ENCODE measurements around the gene OTOG. TPM values are rescaled to one million over a fixed set of nuclear protein-coding genes. Genes with fewer than 3 reads are reported as not detected.
A peak's percentile ranks its signal among the peaks of the same experiment; 100 is the strongest.

The OTOG gene
- total and polyA plus RNA-seq, 11 donors = not detected

- 82 to 87% (median 85%) methylated on average over 17 to 22 of the region's 22 CpGs for WGBS, 4 donors
- intact Hi-C loops (cut with DNase I) = no loop called here
- Histone ChIP-seq H3K27ac (no peak overlapping the region), H3K36me3 (no peaks in the 10 kb centered on the region), H3K9me3 (no peaks in the 10 kb centered on the region), H3K4me3 (no peak overlapping the region), H3K27me3 (no peaks in the 10 kb centered on the region), H3K4me1 (peaks cover 0 to 19% (median 1%) of the 10 kb centered on the region in 12 donors)
- ATAC-seq (no peak), DNase-seq (no peak)
- TF ChIP-seq POLR2A (IDR thresholded peaks at IDR 0.05) (no peak), CTCF (IDR thresholded peaks at IDR 0.05) (no peak)
Measured at GRCh38 chr11:17531071-17531600, 15.9 kb upstream of the OTOG start.

GRCh38 chr11:17531636-17532113, 15.4 kb upstream of the OTOG start:
- Histone ChIP-seq H3K27ac (no peak overlapping the region), H3K4me3 (no peak overlapping the region), H3K9me3 (no peaks in the 10 kb centered on the region), H3K36me3 (no peaks in the 10 kb centered on the region), H3K27me3 (no peaks in the 10 kb centered on the region), H3K4me1 (peaks cover 0 to 19% (median 1%) of the 10 kb centered on the region in 12 donors)
- DNase-seq (no peak), ATAC-seq (peak in 2 of 4 donors; percentile 20 to 25)
- intact Hi-C loops (cut with DNase I) = no loop called here
- WGBS, 4 donors = 28 to 34% (median 33%) methylated on average over 6 of the region's 6 CpGs
- TF ChIP-seq CTCF (IDR thresholded peaks at IDR 0.05) = no peak
- no peak for TF ChIP-seq POLR2A (IDR thresholded peaks at IDR 0.05)

GRCh38 chr11:17532784-17533183, 14.3 kb upstream of the OTOG start:
- ATAC-seq = no peak
- WGBS, 4 donors = 82 to 91% (median 84%) methylated on average over 2 of the region's 2 CpGs

GRCh38 chr11:17533341-17533740, 13.7 kb upstream of the OTOG start:
- Histone ChIP-seq H3K4me1 (peaks cover 0 to 16% (median 1%) of the 10 kb centered on the region in 12 donors), H3K27me3 (peaks cover 0 to 5% (median 0%) of the 10 kb centered on the region in 9 donors), H3K4me3 (no peak overlapping the region), H3K9me3 (no peaks in the 10 kb centered on the region), H3K36me3 (no peaks in the 10 kb centered on the region), H3K27ac (no peak overlapping the region)
- intact Hi-C loops (cut with DNase I) = no loop called here
- no peak for ATAC-seq
- WGBS, 4 donors = 88 to 100% (median 90%) methylated on average over 1 to 6 of the region's 6 CpGs
- TF ChIP-seq POLR2A (IDR thresholded peaks at IDR 0.05) = no peak
- TF ChIP-seq CTCF (IDR thresholded peaks at IDR 0.05) = no peak
- no peak for DNase-seq

More at GRCh38 chr11:17532784-17533183, 14.3 kb upstream of the OTOG start:
- DNase-seq = no peak
- Histone ChIP-seq H3K36me3 (no peaks in the 10 kb centered on the region), H3K27me3 (peaks cover 0 to 5% (median 0%) of the 10 kb centered on the region in 9 donors), H3K4me3 (no peak overlapping the region), H3K27ac (no peak overlapping the region), H3K9me3 (no peaks in the 10 kb centered on the region), H3K4me1 (peaks cover 0 to 19% (median 1%) of the 10 kb centered on the region in 12 donors)
- no peak for TF ChIP-seq POLR2A (IDR thresholded peaks at IDR 0.05)
- TF ChIP-seq CTCF (IDR thresholded peaks at IDR 0.05) = no peak
- intact Hi-C loops (cut with DNase I) = no loop called here
